Peyer's patch (tissue), 4 donors: ENCODE data around the gene FAM180A.

ENCODE experiments used
- POLR2A ChIP-seq, 2 donors: fragments of 450-650 bp; IDR thresholded peaks; one replicate each; pipeline ENCODE4 v1.5.1; 2017; ENCODE audit warnings: antibody characterized with exemption in 2 of 2, mild to moderate bottlenecking in 2 of 2, moderate library complexity in 2 of 2
- TF ChIP-seq, protein P1 (sequence below), 6 experiments: fragments of 450-650 bp in 4 of 6; fragments of 200-600 bp in 2 of 6; sonication (generic) in 1 of 6; IDR thresholded peaks; one replicate each; pipeline ENCODE4 v1.5.1; 2017 to 2019; ENCODE audit warnings: antibody characterized with exemption in 6 of 6, mild to moderate bottlenecking in 3 of 6, moderate library complexity in 1 of 6

GRCh38 chr7:135693558-135693957 lies 55.1 kb downstream of the FAM180A start:
- TF ChIP-seq POLR2A (IDR thresholded peaks at IDR 0.05): no peak
- TF ChIP-seq, protein P1, sequence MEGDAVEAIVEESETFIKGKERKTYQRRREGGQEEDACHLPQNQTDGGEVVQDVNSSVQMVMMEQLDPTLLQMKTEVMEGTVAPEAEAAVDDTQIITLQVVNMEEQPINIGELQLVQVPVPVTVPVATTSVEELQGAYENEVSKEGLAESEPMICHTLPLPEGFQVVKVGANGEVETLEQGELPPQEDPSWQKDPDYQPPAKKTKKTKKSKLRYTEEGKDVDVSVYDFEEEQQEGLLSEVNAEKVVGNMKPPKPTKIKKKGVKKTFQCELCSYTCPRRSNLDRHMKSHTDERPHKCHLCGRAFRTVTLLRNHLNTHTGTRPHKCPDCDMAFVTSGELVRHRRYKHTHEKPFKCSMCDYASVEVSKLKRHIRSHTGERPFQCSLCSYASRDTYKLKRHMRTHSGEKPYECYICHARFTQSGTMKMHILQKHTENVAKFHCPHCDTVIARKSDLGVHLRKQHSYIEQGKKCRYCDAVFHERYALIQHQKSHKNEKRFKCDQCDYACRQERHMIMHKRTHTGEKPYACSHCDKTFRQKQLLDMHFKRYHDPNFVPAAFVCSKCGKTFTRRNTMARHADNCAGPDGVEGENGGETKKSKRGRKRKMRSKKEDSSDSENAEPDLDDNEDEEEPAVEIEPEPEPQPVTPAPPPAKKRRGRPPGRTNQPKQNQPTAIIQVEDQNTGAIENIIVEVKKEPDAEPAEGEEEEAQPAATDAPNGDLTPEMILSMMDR (IDR thresholded peaks at IDR 0.05): no peak
